IPS-NIHi11 (cell line): ENCODE data around the gene SLC35F1.

Experiments
- DNase-seq: peaks from one replicate; pipeline ENCODE4 v3.0.0; 2012; ENCODE audit warnings: mixed read lengths, low spot score

Gene SLC35F1

GRCh38 chr6:118277631-118278030, 370.6 kb downstream of the SLC35F1 start:
- no peak for DNase-seq

GRCh38 chr6:118280210-118280609, 373.1 kb downstream of the SLC35F1 start:
- no peak for DNase-seq

- DNase-seq: peak; percentile 17
Measured at GRCh38 chr6:118281291-118281690, 374.2 kb downstream of the SLC35F1 start.

GRCh38 chr6:118283766-118284165, 376.7 kb downstream of the SLC35F1 start:
- peak; percentile 37 for DNase-seq

GRCh38 chr6:118284736-118285360, 377.8 kb downstream of the SLC35F1 start:
- no peak for DNase-seq

- no peak for DNase-seq
Measured at GRCh38 chr6:118285791-118286190, 378.7 kb downstream of the SLC35F1 start.

GRCh38 chr6:118288355-118289124, 381.5 kb downstream of the SLC35F1 start:
- no peak for DNase-seq

- no peak for DNase-seq
Measured at GRCh38 chr6:118292558-118292957, 385.5 kb downstream of the SLC35F1 start.

- no peak for DNase-seq
Measured at GRCh38 chr6:118294906-118295305, 387.8 kb downstream of the SLC35F1 start.

GRCh38 chr6:118295336-118295735, 388.3 kb downstream of the SLC35F1 start:
- no peak for DNase-seq

GRCh38 chr6:118296129-118296901, 389.3 kb downstream of the SLC35F1 start:
- DNase-seq: no peak

- no peak for DNase-seq
Measured at GRCh38 chr6:118297821-118298220, 390.8 kb downstream of the SLC35F1 start.

- DNase-seq: no peak
Measured at GRCh38 chr6:118298476-118299427, 391.7 kb downstream of the SLC35F1 start.

- DNase-seq: no peak
Measured at GRCh38 chr6:118299457-118299856, 392.4 kb downstream of the SLC35F1 start.

- DNase-seq: no peak
Measured at GRCh38 chr6:118304321-118304720, 397.3 kb downstream of the SLC35F1 start.

GRCh38 chr6:118305081-118305480, 398.0 kb downstream of the SLC35F1 start:
- no peak for DNase-seq

- no peak for DNase-seq
Measured at GRCh38 chr6:118306392-118307238, 399.6 kb downstream of the SLC35F1 start.

- no peak for DNase-seq
Measured at GRCh38 chr6:118307581-118307980, 400.5 kb downstream of the SLC35F1 start.

- DNase-seq: no peak
Measured at GRCh38 chr6:118309337-118310093, 402.5 kb downstream of the SLC35F1 start.

- DNase-seq: no peak
Measured at GRCh38 chr6:118313208-118313607, 406.1 kb downstream of the SLC35F1 start.
